NCI-H510A (cell line): ENCODE data around the gene CST11.

Experiments used
- DNase-seq: peaks from one replicate; lab custom pipeline; 2025; lab: John Stamatoyannopoulos, UW

CST11 gene

GRCh38 chr20:23419995-23420901 lies 32.4 kb downstream of the CST11 start:
- peak; percentile 24 for DNase-seq

GRCh38 chr20:23419657-23419994 lies 33.0 kb downstream of the CST11 start:
- DNase-seq: no peak

- no peak for DNase-seq
Observed at GRCh38 chr20:23417861-23418260, 34.8 kb downstream of the CST11 start.

GRCh38 chr20:23415959-23416583 lies 36.6 kb downstream of the CST11 start:
- no peak for DNase-seq

- DNase-seq: no peak
Observed at GRCh38 chr20:23415555-23415954, 37.1 kb downstream of the CST11 start.

GRCh38 chr20:23414526-23415188 lies 38.0 kb downstream of the CST11 start:
- DNase-seq: no peak

GRCh38 chr20:23413862-23414422 lies 38.7 kb downstream of the CST11 start:
- DNase-seq: no peak

GRCh38 chr20:23412026-23412425 lies 40.6 kb downstream of the CST11 start:
- no peak for DNase-seq

- DNase-seq: no peak
Observed at GRCh38 chr20:23410916-23411695, 41.6 kb downstream of the CST11 start.

GRCh38 chr20:23409800-23410199 lies 42.9 kb downstream of the CST11 start:
- no peak for DNase-seq

GRCh38 chr20:23408957-23409356 lies 43.7 kb downstream of the CST11 start:
- no peak for DNase-seq

- no peak for DNase-seq
Observed at GRCh38 chr20:23407781-23408464, 44.8 kb downstream of the CST11 start.

- no peak for DNase-seq
Observed at GRCh38 chr20:23406880-23407279, 45.8 kb downstream of the CST11 start.

GRCh38 chr20:23404196-23404595 lies 48.5 kb downstream of the CST11 start:
- no peak for DNase-seq

- no peak for DNase-seq
Observed at GRCh38 chr20:23403751-23404150, 48.9 kb downstream of the CST11 start.

GRCh38 chr20:23401051-23401450 lies 51.6 kb downstream of the CST11 start:
- DNase-seq: no peak
